Psoas muscle (tissue), 8 donors: Measurements from ENCODE around the gene KLHL35. TPM values are rescaled to one million over a fixed set of nuclear protein-coding genes. Genes with fewer than 3 reads are reported as not detected.

ENCODE experiments used
- ATAC-seq, 4 donors: fragments of 200-7000 bp; cut with Tn5 transposase; one replicate each; pipeline ENCODE4 v1.9.1; 2020; ENCODE audit warnings: moderate library complexity in 3 of 4, mild to moderate bottlenecking in 2 of 4
- DNase-seq, 2 donors: peaks; one replicate each; pipeline ENCODE4 v3.0.0-alpha.2; 2020
- H3K27ac ChIP-seq: fragments of 200-600 bp; one replicate; pipeline ENCODE4 v1.8.0; 2022
- H3K27me3 ChIP-seq, 3 donors: fragments of 200-600 bp in 1 of 3; one replicate each; pipeline versions ENCODE4 v1.6.1 to v1.8.0; 2013 to 2022; ENCODE audit warnings: low read length in 2 of 3, mild to moderate bottlenecking in 2 of 3, moderate library complexity in 1 of 3; ENCODE audit not compliant: insufficient read depth in 3 of 3
- H3K36me3 ChIP-seq, 2 donors: fragments of 200-600 bp in 1 of 2; one replicate each; pipeline versions ENCODE4 v1.6.1 to v1.8.0; 2013 to 2022; ENCODE audit warnings: low read depth in 1 of 2, mild to moderate bottlenecking in 1 of 2, moderate library complexity in 1 of 2; ENCODE audit not compliant: insufficient read depth in 1 of 2
- H3K4me1 ChIP-seq: fragments of 200-600 bp; one replicate; pipeline ENCODE4 v1.8.0; 2022
- H3K4me3 ChIP-seq: fragments of 200-600 bp; one replicate; pipeline ENCODE4 v1.8.0; 2022; ENCODE audit warnings: mild to moderate bottlenecking
- H3K9me3 ChIP-seq: fragments of 200-600 bp; one replicate; pipeline ENCODE4 v1.8.0; 2022
- CTCF ChIP-seq: fragments of 200-600 bp; IDR thresholded peaks from one replicate; pipeline ENCODE4 v1.8.0; 2022; ENCODE audit warnings: antibody characterized with exemption
- WGBS, 3 donors: extraction: QIAGEN DNeasy Blood & Tissue Kit; methylation state at CpG; one replicate each; pipeline versions ENCODE4 v1.1.6 to v1.1.7; 2013; 5-methylcytosine and 5-hydroxymethylcytosine counted together
- intact Hi-C, 2 donors: fragments of 100-400 bp; cut with DNase I; formaldehyde crosslinking; loops; one replicate each; pipeline versions ENCODE4 v1.11.0 to v1.14.2; 2022
- polyA plus RNA-seq, 3 donors: library from polyadenylated mRNA; stranded (reverse); fragments of 200-250 nt; gene quantifications; one replicate each; pipeline ENCODE4 v1.2.3, GENCODE V29; 2013
- total RNA-seq, 4 donors: library from RNA; stranded (reverse); fragmentation: NEBNext Ultra II Directional in 2 of 4; extraction: Animal tissue kit (Norgen Biotek cat#: 25700) in 2 of 4; gene quantifications; one replicate each; pipeline versions ENCODE4 v1.2.1 to v1.2.4, GENCODE V29; 2021 to 2023
- donor health status: healthy with polysubstance abuse.
- donor health status: DM: no; HTN: no; CAD: no; lungs with moderate emphysema.
- donor health status: Bipolar disorder and iron deficiency.
- donor health status: healthy.
- donor health status: DM: yes; HTN: yes; CAD: no.
- donor health status: DM: no; HTN: no; CAD: no.
- donor health status: DM: no; HTN: no; CAD: no.
- donor health status: DM: yes; HTN: yes; CAD: no.

Gene KLHL35
- total and polyA plus RNA-seq, 7 donors = 0.34 to 4.1 (median 0.56) TPM

GRCh38 chr11:75394085-75394840, 38.7 kb downstream of the KLHL35 start:
- no peak for DNase-seq
- 68 to 81% (median 75%) methylated on average over 8 of the region's 8 CpGs for WGBS, 3 donors
- H3K9me3 ChIP-seq = no peaks in the 10 kb centered on the region
- no peak for TF ChIP-seq CTCF
- ATAC-seq = no peak
- no peak overlapping the region for H3K27ac ChIP-seq
- intact Hi-C loops = no loop called here
- no peaks in the 10 kb centered on the region for H3K36me3 ChIP-seq
- H3K4me3 ChIP-seq = no peak overlapping the region
- no peaks in the 10 kb centered on the region for H3K27me3 ChIP-seq
- no peaks in the 10 kb centered on the region for H3K4me1 ChIP-seq

GRCh38 chr11:75389925-75390324, 43.1 kb downstream of the KLHL35 start:
- Histone ChIP-seq H3K4me3 (no peak overlapping the region), H3K36me3 (no peaks in the 10 kb centered on the region), H3K27ac (no peak overlapping the region), H3K4me1 (peaks cover 10% of the 10 kb centered on the region), H3K9me3 (no peaks in the 10 kb centered on the region), H3K27me3 (no peaks in the 10 kb centered on the region)
- DNase-seq (no peak), ATAC-seq (no peak)
- no peak for TF ChIP-seq CTCF
- 76 to 88% (median 84%) methylated on average over 7 of the region's 7 CpGs for WGBS, 3 donors
- intact Hi-C loops = loop anchor here (2.0 to 10.0 kb wide), 4 partner anchors 57 to 245 kb away; no protein-coding TSS in a partner anchor

- H3K9me3 ChIP-seq = no peaks in the 10 kb centered on the region
- 74 to 77% (median 76%) methylated on average over 11 of the region's 11 CpGs for WGBS, 3 donors
- no peak overlapping the region for H3K4me3 ChIP-seq
- no peaks in the 10 kb centered on the region for H3K27me3 ChIP-seq
- intact Hi-C loops = loop anchor here (2.0 to 10.0 kb wide), 4 partner anchors 58 to 244 kb away; no protein-coding TSS in a partner anchor
- peaks cover 10% of the 10 kb centered on the region for H3K4me1 ChIP-seq
- H3K27ac ChIP-seq = no peak overlapping the region
- H3K36me3 ChIP-seq = no peaks in the 10 kb centered on the region
- DNase-seq (no peak), ATAC-seq (no peak)
- no peak for TF ChIP-seq CTCF
Observed at GRCh38 chr11:75389276-75389605, 43.8 kb downstream of the KLHL35 start.

GRCh38 chr11:75388386-75389275, 44.4 kb downstream of the KLHL35 start:
- intact Hi-C loops = loop anchor here (2.0 to 10.0 kb wide), 4 partner anchors 59 to 244 kb away; no protein-coding TSS in a partner anchor
- Histone ChIP-seq H3K4me1 (peaks cover 10% of the 10 kb centered on the region), H3K36me3 (no peaks in the 10 kb centered on the region), H3K27me3 (no peaks in the 10 kb centered on the region), H3K27ac (no peak overlapping the region), H3K4me3 (no peak overlapping the region), H3K9me3 (no peaks in the 10 kb centered on the region)
- peak; percentile 74 to 85 (median 78) for ATAC-seq
- DNase-seq = peak; percentile 62 to 76
- TF ChIP-seq CTCF = peak; percentile 81
- 20 to 24% (median 20%) methylated on average over 9 of the region's 9 CpGs for WGBS, 3 donors
